Measurements from ENCODE around the gene LMO7.
"Not testable (repeated sequence)": the region's sequence is repeated elsewhere in the genome, so short reads cannot be mapped to it uniquely, and the experiment has no call there.

The LMO7 gene

GRCh38 chr13:75725736-75726135 is 89.6 kb downstream of the LMO7 start:
- Histone ChIP-seq H3K23ac (ENCODE audit: low read depth, low read length, poor library complexity) (no peak overlapping the region), H3K4me2 (ENCODE audit: insufficient read depth, low read length, poor library complexity, severe bottlenecking) (no peak overlapping the region), H4K8ac (ENCODE audit: low read depth, low read length) (no peak overlapping the region), H2BK5ac (ENCODE audit: low read length) (no peak overlapping the region), H3K4me3 (ENCODE audit: low read length in 2 of 2) (no peak overlapping the region), H3K79me1 (ENCODE audit: low read depth, low read length) (no peaks in the 10 kb centered on the region), H3K36me3 (replicated peaks in 1 of 2; ENCODE audit: control insufficient read depth in 2 of 2, insufficient read depth in 2 of 2, low read length in 2 of 2) (no peaks in the 10 kb centered on the region), H3K14ac (ENCODE audit: low read length) (no peak overlapping the region), H3K4me1 (ENCODE audit: control insufficient read depth in 2 of 2, insufficient read depth in 1 of 2, low read depth in 1 of 2, low read length in 2 of 2) (peaks cover 0 to 4% of the 10 kb centered on the region in 2 donors), H3K4ac (ENCODE audit: low read length) (no peak overlapping the region), H2BK15ac (ENCODE audit: low read length) (no peak overlapping the region), H3K18ac (ENCODE audit: low read length) (no peak overlapping the region), H2AK5ac (ENCODE audit: low read depth, low read length) (no peak overlapping the region), H3K27me3 (ENCODE audit: control insufficient read depth in 3 of 3, insufficient read depth in 3 of 3, low read depth in 1 of 3, low read length in 3 of 3) (no peaks in the 10 kb centered on the region), H2BK12ac (ENCODE audit: low read length) (no peak overlapping the region), H2BK120ac (ENCODE audit: low read depth, low read length) (no peak overlapping the region), H4K91ac (ENCODE audit: low read depth, low read length, poor library complexity) (no peak overlapping the region), H3K9me3 (replicated peaks in 1 of 2; ENCODE audit: control insufficient read depth in 2 of 2, insufficient read depth in 1 of 2, low read depth in 1 of 2, low read length in 2 of 2) (no peaks in the 10 kb centered on the region), H2AFZ (ENCODE audit: low read length) (no peak overlapping the region), H3K9ac (ENCODE audit: low read depth, low read length, poor library complexity) (no peak overlapping the region), H3K27ac (replicated peaks; ENCODE audit: low read length) (no peak overlapping the region)
- DNase-seq (ENCODE audit: low spot score), result no peak

- Histone ChIP-seq H3K4ac (ENCODE audit: low read length) (no peak overlapping the region), H3K4me1 (ENCODE audit: control insufficient read depth in 2 of 2, insufficient read depth in 1 of 2, low read depth in 1 of 2, low read length in 2 of 2) (peaks cover 0 to 4% of the 10 kb centered on the region in 2 donors), H3K9ac (ENCODE audit: low read depth, low read length, poor library complexity) (no peak overlapping the region), H4K91ac (ENCODE audit: low read depth, low read length, poor library complexity) (no peak overlapping the region), H3K27me3 (ENCODE audit: control insufficient read depth in 3 of 3, insufficient read depth in 3 of 3, low read depth in 1 of 3, low read length in 3 of 3) (no peaks in the 10 kb centered on the region), H3K4me2 (ENCODE audit: insufficient read depth, low read length, poor library complexity, severe bottlenecking) (no peak overlapping the region), H3K4me3 (ENCODE audit: low read length in 2 of 2) (no peak overlapping the region), H3K18ac (ENCODE audit: low read length) (no peak overlapping the region), H3K27ac (replicated peaks; ENCODE audit: low read length) (no peak overlapping the region), H2AK5ac (ENCODE audit: low read depth, low read length) (no peak overlapping the region), H3K79me1 (ENCODE audit: low read depth, low read length) (no peaks in the 10 kb centered on the region), H4K8ac (ENCODE audit: low read depth, low read length) (no peak overlapping the region), H3K23ac (ENCODE audit: low read depth, low read length, poor library complexity) (no peak overlapping the region), H3K9me3 (replicated peaks in 1 of 2; ENCODE audit: control insufficient read depth in 2 of 2, insufficient read depth in 1 of 2, low read depth in 1 of 2, low read length in 2 of 2) (no peaks in the 10 kb centered on the region), H3K36me3 (replicated peaks in 1 of 2; ENCODE audit: control insufficient read depth in 2 of 2, insufficient read depth in 2 of 2, low read length in 2 of 2) (no peaks in the 10 kb centered on the region), H2BK5ac (ENCODE audit: low read length) (no peak overlapping the region), H2AFZ (ENCODE audit: low read length) (no peak overlapping the region), H2BK15ac (ENCODE audit: low read length) (no peak overlapping the region), H2BK12ac (ENCODE audit: low read length) (no peak overlapping the region), H2BK120ac (ENCODE audit: low read depth, low read length) (no peak overlapping the region), H3K14ac (ENCODE audit: low read length) (no peak overlapping the region)
- no CpG with 5 or more reads among the region's 2 CpGs for WGBS, 2 donors (ENCODE audit: extremely low coverage in 2 of 2, insufficient read length in 2 of 2, insufficient replicate concordance in 1 of 2)
- no peak for DNase-seq (ENCODE audit: low spot score)
Observed at GRCh38 chr13:75726306-75726705, 90.2 kb downstream of the LMO7 start.

GRCh38 chr13:75733113-75733512 is 97.0 kb downstream of the LMO7 start:
- H2BK15ac ChIP-seq (ENCODE audit: low read length); H3K4me1 ChIP-seq (ENCODE audit: control insufficient read depth in 2 of 2, insufficient read depth in 1 of 2, low read depth in 1 of 2, low read length in 2 of 2); H3K27ac ChIP-seq (replicated peaks; ENCODE audit: low read length); H2AK5ac ChIP-seq (ENCODE audit: low read depth, low read length); H3K14ac ChIP-seq (ENCODE audit: low read length); H3K4ac ChIP-seq (ENCODE audit: low read length); H2AFZ ChIP-seq (ENCODE audit: low read length); H3K36me3 ChIP-seq (replicated peaks in 1 of 2; ENCODE audit: control insufficient read depth in 2 of 2, insufficient read depth in 2 of 2, low read length in 2 of 2); H3K79me1 ChIP-seq (ENCODE audit: low read depth, low read length); H4K91ac ChIP-seq (ENCODE audit: low read depth, low read length, poor library complexity); H3K27me3 ChIP-seq (ENCODE audit: control insufficient read depth in 3 of 3, insufficient read depth in 3 of 3, low read depth in 1 of 3, low read length in 3 of 3); H3K18ac ChIP-seq (ENCODE audit: low read length); H3K9me3 ChIP-seq (replicated peaks in 1 of 2; ENCODE audit: control insufficient read depth in 2 of 2, insufficient read depth in 1 of 2, low read depth in 1 of 2, low read length in 2 of 2); DNase-seq (ENCODE audit: low spot score); H3K9ac ChIP-seq (ENCODE audit: low read depth, low read length, poor library complexity); H2BK12ac ChIP-seq (ENCODE audit: low read length); H3K4me2 ChIP-seq (ENCODE audit: insufficient read depth, low read length, poor library complexity, severe bottlenecking); H4K8ac ChIP-seq (ENCODE audit: low read depth, low read length); H3K4me3 ChIP-seq (ENCODE audit: low read length in 2 of 2); H2BK120ac ChIP-seq (ENCODE audit: low read depth, low read length); H2BK5ac ChIP-seq (ENCODE audit: low read length); H3K23ac ChIP-seq (ENCODE audit: low read depth, low read length, poor library complexity): not testable (repeated sequence)
- no CpG with 5 or more reads among the region's 11 CpGs for WGBS, 2 donors (ENCODE audit: extremely low coverage in 2 of 2, insufficient read length in 2 of 2, insufficient replicate concordance in 1 of 2)

GRCh38 chr13:75736173-75736572 is 100.0 kb downstream of the LMO7 start:
- H3K4me2 ChIP-seq (ENCODE audit: insufficient read depth, low read length, poor library complexity, severe bottlenecking), result no peak overlapping the region

More at GRCh38 chr13:75736173-75736572, 100.0 kb downstream of the LMO7 start:
- WGBS, 2 donors (ENCODE audit: extremely low coverage in 2 of 2, insufficient read length in 2 of 2, insufficient replicate concordance in 1 of 2), result no CpG with 5 or more reads among the region's 3 CpGs
- Histone ChIP-seq H2BK120ac (ENCODE audit: low read depth, low read length) (no peak overlapping the region), H2AFZ (ENCODE audit: low read length) (no peak overlapping the region), H3K23ac (ENCODE audit: low read depth, low read length, poor library complexity) (no peak overlapping the region), H3K4ac (ENCODE audit: low read length) (no peak overlapping the region), H3K27ac (replicated peaks; ENCODE audit: low read length) (no peak overlapping the region), H2BK15ac (ENCODE audit: low read length) (no peak overlapping the region), H3K27me3 (ENCODE audit: control insufficient read depth in 3 of 3, insufficient read depth in 3 of 3, low read depth in 1 of 3, low read length in 3 of 3) (no peaks in the 10 kb centered on the region), H3K4me1 (ENCODE audit: control insufficient read depth in 2 of 2, insufficient read depth in 1 of 2, low read depth in 1 of 2, low read length in 2 of 2) (no peaks in the 10 kb centered on the region), H2AK5ac (ENCODE audit: low read depth, low read length) (no peak overlapping the region), H3K9me3 (replicated peaks in 1 of 2; ENCODE audit: control insufficient read depth in 2 of 2, insufficient read depth in 1 of 2, low read depth in 1 of 2, low read length in 2 of 2) (peaks cover 0 to 2% of the 10 kb centered on the region in 2 donors), H2BK5ac (ENCODE audit: low read length) (no peak overlapping the region), H2BK12ac (ENCODE audit: low read length) (no peak overlapping the region), H3K4me3 (ENCODE audit: low read length in 2 of 2) (no peak overlapping the region), H4K8ac (ENCODE audit: low read depth, low read length) (no peak overlapping the region), H3K9ac (ENCODE audit: low read depth, low read length, poor library complexity) (no peak overlapping the region), H3K18ac (ENCODE audit: low read length) (no peak overlapping the region), H3K79me1 (ENCODE audit: low read depth, low read length) (no peaks in the 10 kb centered on the region), H4K91ac (ENCODE audit: low read depth, low read length, poor library complexity) (no peak overlapping the region), H3K14ac (ENCODE audit: low read length) (no peak overlapping the region), H3K36me3 (replicated peaks in 1 of 2; ENCODE audit: control insufficient read depth in 2 of 2, insufficient read depth in 2 of 2, low read length in 2 of 2) (no peaks in the 10 kb centered on the region)
- DNase-seq (ENCODE audit: low spot score), result no peak
